HG03575 (cell line): ENCODE data around the gene WNK2.
"Not testable (repeated sequence)": the region's sequence is repeated elsewhere in the genome, so short reads cannot be mapped to it uniquely, and the experiment has no call there.

Experiments
- ATAC-seq: cut with Tn5 transposase; IDR thresholded peaks from one replicate; pipeline ENCODE4 v1.9.1; 2021; ENCODE audit not compliant: unreplicated experiment, insufficient number of reproducible peaks, low FRiP score; ENCODE audit errors: extremely low read depth

WNK2 gene

DNA sequence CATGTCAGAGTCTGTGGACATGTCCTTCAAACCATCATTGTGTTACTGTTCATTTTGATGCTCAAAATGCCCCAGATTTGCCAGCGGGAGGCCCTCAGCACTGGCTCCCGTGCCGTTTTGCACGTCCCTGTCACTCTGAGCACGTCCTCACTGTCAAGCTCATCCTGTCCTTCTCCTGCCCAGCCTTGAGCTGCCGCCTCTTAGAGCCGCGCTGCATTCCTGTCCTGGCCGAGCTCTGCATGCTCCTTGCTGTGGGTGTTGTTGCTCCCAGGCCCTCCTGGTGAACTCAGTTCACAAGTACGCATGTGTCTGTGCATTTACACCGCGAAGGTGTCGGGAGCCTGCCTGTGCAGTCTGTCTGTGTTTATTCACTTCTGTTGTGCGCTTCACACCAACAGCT, 62.2 kb downstream of the WNK2 start:
- no peak for ATAC-seq

- no peak for ATAC-seq
Observed at GRCh38 chr9:93246526-93246925, 62.6 kb downstream of the WNK2 start.

- ATAC-seq: no peak
Observed at GRCh38 chr9:93247099-93247865, 63.3 kb downstream of the WNK2 start.

DNA sequence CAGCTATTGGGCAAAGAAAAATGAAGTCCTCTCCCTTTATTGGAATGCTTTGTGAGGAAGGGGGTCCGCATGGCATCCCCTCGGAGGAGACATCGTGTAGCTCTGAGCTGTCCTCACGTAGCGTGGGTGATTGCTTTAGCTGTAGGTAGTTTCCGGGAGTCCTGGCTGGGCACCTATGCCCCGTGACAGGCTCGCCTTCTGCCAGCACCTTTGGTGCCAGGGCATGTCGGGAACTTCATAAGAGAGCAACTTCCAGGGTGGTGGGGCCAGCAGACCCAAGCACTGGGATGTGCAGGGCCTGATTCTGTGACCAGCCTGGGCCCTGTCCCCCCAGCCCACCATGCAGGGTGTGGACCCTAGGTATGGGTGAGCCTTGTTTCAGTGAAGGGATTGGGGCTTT, 64.0 kb downstream of the WNK2 start:
- ATAC-seq: no peak

- no peak for ATAC-seq
Observed at GRCh38 chr9:93248386-93249040, 64.6 kb downstream of the WNK2 start.

GRCh38 chr9:93250185-93250584, 66.2 kb downstream of the WNK2 start:
- ATAC-seq: no peak

DNA sequence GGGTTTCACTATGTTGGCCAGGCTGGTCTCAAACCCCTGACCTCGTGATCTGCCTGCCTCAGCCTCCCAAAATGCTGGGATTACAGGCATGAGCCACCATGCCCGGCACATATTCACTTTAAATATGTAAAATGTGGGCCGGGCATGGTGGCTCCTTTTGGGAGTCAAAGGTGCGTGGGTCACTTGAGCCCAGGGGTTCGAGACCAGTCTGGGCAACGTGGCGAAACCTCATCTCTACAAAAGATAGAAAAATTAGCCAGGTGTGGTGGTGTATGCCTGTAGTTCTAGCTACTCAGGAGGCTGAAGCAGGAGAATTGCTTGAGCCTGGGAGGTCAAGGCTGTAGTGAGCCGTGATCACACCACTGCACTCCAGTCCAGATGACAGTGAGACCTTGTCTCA, 67.4 kb downstream of the WNK2 start:
- ATAC-seq: not testable (repeated sequence)

DNA sequence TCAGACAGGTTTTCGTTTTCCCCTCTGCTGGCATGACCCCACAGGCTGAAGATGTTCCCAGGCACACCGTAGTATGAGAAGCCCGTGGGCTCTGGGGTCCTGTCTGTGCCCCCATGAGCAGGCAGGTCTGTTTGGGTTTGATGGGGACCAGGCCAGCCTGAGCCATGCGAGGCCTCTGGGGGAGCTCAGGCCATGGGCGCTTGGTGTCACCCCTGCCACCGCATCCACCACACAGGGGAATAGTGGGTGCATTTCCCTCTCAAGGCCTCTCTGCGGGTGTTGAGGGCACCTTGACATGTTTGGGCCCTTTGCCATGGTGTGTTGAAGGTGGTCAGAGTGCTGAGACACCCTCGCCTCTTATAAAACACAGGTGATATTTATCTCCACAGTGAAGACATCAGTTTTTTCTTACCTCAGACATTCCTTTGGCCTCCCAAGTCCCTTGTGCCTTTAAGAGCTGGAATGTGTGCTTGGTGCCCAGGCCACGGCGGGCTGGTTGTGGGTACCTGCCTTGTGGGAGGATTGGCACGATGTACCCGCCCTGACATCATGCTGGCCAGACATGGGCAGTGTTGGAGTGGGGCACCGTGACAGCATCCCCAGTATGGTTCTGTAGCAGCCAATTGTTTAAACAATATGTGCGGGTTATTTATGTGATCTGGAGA, 68.3 kb downstream of the WNK2 start:
- ATAC-seq: no peak

DNA sequence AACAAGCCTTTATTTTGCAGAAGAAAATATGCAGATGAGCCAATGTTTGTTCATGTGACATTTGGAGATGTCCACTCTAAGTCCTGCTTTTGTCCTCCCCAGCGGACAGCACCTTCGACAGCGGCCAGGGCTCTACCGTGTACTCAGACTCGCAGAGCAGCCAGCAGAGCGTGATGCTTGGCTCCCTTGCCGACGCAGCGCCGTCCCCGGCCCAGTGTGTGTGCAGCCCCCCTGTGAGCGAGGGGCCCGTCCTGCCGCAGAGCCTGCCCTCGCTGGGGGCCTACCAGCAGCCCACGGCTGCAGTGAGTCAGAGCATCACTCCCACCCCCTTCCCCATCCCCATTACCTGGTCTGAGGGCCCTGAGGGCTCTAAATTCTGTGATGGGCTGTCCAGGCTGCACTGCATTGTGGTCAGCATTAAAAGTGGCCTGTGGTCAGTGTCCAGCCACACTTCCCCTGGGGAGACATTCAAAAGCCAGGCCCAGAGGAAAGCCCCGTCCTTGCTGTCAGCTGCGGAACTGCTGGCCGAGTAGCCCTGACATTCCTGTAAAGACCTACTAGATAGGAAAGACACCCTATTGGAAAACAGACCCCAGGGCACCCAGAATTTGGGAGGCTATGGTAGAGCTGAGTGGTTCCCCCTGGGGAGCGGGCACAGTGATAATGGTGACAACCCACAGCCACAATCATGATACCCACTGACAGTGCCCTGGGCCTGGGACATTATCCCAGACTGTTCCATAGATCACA, 69.0 kb downstream of the WNK2 start:
- ATAC-seq: no peak

DNA sequence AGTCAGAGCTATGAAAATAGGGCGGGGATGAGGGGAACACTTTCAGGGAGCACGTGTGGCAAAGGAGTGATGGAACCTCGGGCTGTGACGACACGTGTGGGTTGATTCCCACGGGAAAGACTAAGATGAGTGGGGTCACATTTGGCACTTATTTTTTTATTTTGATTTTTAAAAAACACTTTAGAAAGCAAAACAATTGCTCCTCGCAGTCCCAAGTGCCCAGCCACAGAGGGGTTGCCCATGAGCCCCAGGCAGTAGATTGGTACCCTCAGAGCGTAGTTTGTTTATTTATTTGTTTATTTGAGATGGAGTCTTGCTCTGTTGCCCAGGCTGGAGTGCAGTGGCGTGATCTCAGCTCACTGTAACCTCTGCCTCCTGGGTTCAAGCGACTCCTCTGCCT, 69.7 kb downstream of the WNK2 start:
- no peak for ATAC-seq

GRCh38 chr9:93254061-93254481, 70.1 kb downstream of the WNK2 start:
- ATAC-seq: no peak

DNA sequence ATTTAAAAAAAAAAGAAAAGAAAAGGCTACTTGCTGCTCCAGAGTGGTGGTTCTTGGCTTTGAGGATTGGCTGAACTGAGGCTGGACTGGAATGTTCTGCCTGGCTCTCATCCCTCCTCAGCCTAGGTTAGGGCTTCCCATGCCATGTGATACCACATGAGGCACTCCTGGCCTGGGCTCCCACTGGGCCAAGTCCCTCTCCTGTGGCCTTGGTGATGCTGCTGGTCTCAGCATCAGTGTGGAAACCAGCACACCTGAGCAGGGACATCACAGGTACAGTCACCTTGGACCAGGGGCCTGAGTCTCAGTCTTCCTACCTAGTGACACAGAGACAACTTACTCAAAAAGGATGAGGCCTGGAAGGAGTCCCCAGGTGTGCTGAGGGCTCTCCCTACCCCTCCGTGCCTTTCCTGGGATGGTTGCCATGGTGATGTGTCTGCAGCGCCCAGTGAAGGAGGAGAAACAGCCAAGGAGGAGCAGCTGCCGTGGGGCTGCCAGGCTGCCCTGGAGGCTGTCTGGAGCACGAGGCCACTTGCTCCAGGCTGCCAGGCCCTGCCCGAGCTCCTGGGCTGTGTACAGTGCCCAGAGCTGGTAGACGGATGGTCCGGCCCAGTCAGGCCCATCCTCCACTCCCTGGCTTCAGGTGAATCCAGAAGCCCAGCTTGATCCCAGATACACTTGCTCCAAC, 71.0 kb downstream of the WNK2 start:
- ATAC-seq: no peak

DNA sequence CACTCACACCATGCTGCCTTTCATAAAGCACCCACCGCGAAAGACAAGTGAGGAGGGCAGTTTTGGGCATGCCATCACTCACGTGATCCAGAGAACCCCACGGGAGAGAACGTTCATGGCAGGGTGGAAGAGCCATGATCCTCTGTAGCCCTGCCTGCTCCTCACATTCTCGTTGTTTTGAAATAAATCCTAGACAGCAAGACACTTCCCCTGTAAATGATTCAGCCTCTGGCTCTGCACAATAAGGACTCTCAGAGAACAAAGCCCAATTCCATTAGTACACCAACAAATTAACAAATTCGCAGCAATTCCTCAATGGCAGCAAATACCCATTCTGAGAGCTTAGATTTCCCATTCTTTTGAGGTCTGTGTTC, 71.5 kb downstream of the WNK2 start:
- ATAC-seq: no peak

- ATAC-seq: no peak
Observed at GRCh38 chr9:93255994-93256877, 72.3 kb downstream of the WNK2 start.

GRCh38 chr9:93256878-93257807, 73.2 kb downstream of the WNK2 start:
- no peak for ATAC-seq

- ATAC-seq: no peak
Observed at GRCh38 chr9:93257808-93258331, 73.9 kb downstream of the WNK2 start.

- ATAC-seq: no peak
Observed at GRCh38 chr9:93258419-93258817, 74.5 kb downstream of the WNK2 start.
